HTR-8/SVneo (cell line): ENCODE results near the gene ST7.

Experiments used
- DNase-seq: peaks from one replicate; pipeline ENCODE4 v3.0.0; 2011; ENCODE audit warnings: low spot score, mixed read lengths; ENCODE audit not compliant: insufficient read length
- FAIRE-seq: peaks from 2 replicates; lab custom pipeline; 2011; peaks lifted over from hg19 to GRCh38; lab: Jason Lieb, UNC

ST7 gene

DNA sequence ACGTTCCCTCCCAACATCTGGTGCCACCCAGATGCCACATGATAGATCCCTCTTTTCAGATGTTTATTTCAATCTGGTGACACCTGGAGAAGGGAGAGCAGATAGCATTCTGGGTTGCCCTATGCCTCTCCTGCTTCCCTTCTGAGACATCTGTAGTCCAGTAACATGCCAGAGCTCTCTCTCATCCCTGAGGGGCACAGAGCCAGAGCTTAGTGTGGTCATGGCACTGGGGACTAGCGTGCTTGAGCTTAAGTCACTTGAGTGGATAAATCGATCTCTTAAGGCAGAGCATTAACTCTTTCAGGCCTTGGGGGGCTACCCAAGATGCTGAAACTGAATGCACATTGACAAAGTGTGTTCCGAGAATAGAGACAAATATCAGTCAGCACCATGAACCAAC is 321.6 kb downstream of the ST7 start:
- DNase-seq = no peak

DNA sequence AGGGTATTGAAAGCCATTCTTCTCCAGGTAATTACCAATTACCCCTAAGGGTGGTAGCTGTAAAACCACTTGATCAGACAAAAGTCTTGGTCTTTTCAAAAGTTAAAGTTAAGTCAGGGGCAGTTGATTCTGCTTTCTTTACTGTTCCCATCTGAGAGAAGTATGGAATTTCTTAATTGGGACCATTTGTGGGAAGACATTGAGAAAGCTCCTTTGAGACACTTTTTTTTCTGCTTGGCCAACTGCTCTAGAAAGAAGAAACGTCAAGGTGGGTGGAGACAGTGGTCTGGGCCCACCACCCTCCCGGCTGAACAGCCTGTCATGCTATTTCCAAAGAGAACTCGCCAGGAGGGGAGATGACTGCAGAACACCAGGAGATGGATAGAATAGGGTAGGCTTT is 324.3 kb downstream of the ST7 start:
- FAIRE-seq = no peak

More for the DNA sequence above, 321.6 kb downstream of the ST7 start:
- no peak for FAIRE-seq

DNA sequence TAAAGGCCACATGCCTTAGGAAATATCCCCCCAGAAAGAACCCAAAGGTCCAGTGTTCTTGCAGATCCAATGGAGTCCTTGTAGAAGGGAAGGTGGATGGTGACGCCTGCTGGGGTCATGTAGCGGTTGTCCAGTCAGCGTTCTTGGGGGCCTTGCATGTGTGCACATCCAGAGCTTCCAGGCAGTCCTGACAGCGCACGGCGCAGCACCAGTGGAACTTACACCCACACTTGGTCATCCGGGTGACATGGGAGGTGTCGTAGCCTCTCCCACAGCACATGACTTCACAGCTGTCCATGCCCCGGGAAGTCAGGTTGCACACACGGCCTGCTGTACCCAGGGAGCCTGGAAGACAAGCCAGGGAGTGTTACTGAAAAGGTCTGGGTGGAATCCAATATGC is 324.7 kb downstream of the ST7 start:
- FAIRE-seq = no peak
- DNase-seq = no peak

More for the DNA sequence above, 324.3 kb downstream of the ST7 start:
- DNase-seq = no peak

DNA sequence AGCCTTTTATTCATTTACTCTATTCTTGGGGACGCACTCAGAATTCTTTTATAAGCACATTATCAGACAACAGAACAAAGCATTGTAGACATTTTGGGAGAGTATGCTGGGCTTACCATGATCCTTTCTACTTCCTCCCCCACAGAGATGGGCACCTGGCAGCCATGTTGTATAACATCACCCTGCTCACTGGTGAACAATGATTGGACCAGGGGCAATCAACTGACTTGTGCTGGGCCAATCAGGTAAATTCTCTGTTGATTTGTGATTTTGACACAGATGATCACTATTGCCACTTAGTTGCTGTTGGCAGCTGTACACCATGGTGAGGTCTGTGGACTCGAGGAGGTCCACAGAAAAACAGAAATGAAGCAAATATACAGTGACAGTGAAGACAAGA is 325.9 kb downstream of the ST7 start:
- DNase-seq (no peak), FAIRE-seq (no peak)
